Endothelial cell of hepatic sinusoid (primary cell): ENCODE data around the gene SHH.

Experiments used
- in situ Hi-C: cut with HindIII; loops from 2 replicates; pipeline ENCODE4 v1.10.0; 2017; ENCODE audit warnings: low sequenced_read_pairs

The SHH gene

DNA sequence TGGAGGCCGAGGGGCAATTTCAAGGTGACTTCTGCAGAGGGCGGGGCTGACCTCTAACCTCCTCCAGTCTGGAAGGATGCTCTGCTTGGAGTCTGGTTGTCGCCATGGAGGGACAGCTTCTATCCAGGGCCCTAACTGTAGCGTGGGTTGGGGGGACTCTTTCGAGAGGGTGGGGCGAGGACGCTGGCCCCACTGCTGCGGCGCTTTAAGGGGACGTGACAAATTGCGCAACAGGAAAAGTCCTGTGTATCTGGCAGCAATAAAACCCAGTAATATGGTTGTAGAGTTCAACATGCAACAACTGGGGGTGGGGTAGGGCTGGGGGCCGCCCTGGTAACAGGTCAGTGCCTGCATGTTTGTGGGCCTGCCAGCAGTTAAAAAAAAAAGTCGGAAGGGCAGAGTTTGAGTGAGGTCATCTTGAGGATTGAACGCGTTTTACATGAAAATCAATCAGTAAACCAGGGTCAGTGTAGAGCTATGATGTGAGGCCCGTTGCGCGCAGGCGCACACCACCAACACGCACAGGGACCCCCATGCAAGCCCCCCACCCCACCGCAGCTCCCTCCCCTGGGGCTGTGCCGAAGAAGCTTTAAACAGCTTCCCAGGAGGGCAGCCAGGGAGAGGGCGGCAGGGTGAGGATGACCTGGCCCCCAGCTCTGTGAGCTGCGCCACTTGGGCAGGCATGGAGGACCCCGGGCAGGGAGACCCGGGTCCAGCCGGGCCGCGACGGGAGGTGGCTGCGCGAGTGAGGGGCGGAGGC is 4.3 kb downstream of the SHH start:
- in situ Hi-C loops, result no loop called here

DNA sequence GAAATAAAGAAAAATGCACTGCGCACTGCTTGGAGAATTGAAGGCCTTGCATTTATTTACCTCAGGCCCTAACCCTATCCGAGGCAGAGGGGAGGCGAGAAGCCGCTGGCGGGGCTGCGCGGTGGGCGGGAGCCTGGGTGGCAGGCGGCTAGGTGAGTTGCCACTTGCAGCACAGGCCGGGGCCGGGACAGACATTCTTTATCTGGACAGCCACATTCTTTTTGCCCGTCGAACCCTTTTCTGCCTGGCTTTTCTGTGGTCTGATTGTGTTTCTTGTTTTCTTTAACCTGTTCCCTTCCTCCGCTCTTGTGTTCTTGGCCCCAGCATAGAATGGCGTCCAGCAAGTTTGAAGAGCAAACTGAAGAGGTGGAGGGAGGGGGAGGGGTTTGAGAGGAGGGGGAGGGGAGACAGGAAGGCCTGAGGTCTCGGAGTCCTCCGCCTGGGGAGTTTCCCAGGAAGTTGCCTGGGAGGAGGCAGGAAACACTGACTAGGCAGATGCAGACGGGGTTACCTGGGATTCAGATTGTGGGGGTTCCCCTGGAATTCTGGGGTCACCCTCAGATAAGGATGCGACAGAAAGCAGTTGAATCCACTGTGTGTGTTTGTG is 5.1 kb downstream of the SHH start:
- in situ Hi-C loops, result no loop called here

DNA sequence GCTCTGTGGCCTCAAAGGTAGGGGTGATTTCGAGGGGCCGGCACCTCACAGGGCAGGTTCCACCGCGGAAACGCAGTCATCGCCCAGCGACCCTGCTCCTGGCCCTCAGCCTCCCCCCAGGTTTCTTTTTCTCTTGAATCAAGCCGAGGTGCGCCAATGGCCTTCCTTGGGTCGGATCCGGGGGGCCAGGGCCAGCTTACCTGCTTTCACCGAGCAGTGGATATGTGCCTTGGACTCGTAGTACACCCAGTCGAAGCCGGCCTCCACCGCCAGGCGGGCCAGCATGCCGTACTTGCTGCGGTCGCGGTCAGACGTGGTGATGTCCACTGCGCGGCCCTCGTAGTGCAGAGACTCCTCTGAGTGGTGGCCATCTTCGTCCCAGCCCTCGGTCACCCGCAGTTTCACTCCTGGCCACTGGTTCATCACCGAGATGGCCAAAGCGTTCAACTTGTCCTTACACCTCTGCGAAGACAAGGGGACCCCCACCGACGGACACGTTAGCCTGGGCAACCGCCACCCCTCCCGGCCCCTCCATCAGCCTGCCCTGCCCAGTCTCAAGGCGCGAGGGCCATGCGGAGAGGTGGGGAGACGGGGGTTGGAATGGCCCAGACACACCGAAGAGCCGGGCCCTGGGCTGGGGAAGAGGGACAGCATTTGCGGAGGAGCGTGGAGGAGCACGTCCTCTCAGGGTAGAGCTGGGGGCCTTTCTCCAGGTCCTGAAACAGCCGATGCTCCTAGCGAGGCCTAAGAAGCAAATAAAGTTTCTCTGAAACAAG is 6.0 kb downstream of the SHH start:
- in situ Hi-C loops, result no loop called here

DNA sequence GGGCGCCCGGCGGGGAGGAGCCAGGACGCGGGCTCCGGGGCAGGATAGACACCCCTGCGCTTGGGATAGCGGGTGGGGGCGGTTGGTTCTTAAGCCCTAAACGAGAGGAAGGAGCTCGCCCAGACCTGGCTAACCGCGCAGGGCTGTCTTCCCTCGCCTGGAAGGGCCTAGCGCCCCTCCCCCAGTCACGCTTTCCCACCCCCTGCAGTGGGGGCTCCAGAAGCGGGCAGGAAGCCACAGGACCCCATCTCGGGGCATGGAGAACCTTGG is 6.5 kb downstream of the SHH start:
- in situ Hi-C loops, result no loop called here

DNA sequence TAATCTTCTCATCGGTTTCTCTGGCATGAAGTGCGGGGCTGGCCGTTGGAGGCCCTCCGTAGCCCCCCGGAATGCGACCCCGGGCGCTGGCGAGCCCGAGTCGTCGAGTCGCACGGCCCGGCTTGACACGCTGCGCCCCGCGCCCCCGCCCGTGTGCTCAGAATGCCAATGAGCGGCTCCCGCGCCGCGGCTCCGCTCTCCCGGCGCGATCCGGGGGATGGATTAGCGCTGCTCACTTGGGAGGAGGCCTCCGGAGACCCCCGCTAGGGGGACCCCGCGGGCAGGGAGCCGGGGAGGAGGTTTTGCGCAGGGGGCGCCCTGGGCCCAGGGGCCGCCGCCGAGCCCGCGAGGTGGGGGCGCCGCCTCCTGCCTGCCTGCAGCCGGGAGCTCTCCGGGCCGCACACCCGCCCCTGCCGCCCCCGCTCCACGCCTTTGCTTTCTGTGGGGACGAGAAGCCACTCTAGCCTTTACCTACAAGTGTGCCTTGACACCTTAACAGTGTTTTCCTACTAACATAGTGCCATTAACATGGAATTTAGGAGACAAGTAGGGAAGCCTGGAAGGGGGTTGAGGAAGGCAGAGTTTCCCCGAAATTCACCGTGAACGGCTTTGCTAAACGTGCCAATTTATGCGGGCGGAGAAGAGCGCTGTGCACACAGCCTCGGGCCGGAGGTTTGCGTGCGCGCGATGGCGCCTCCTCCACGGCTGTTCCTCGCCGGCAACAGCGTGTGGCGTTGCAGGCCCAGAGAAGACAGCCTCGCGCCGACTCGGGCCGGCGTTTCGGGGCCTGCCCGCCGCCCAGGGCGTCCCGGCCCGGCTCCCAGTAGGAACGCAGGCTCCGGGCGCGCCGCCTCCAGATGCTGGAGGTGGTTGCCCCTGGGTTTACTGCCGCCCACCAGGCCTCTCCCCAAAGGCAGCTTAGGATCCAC is 7.1 kb downstream of the SHH start:
- in situ Hi-C loops, result no loop called here

DNA sequence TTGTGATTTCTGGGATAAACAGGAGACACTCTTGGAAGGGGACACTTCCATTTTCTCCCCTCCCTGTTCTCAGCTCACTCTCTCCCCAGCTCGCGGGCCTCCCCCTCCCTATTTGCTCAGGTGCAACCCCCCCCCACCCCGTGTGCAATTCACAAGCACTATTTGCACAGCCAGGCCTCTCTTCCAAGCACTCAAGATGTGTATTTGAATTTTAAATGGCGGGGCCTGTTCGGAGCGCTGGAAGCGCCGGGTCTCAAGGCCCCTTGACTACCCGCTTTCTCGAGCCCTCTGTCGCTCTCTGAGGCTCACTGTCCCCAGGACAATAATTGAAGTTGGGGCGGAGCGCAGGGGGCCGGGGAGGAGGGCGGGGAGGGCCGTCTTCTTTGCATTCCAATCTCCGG is 7.8 kb downstream of the SHH start:
- in situ Hi-C loops, result no loop called here

DNA sequence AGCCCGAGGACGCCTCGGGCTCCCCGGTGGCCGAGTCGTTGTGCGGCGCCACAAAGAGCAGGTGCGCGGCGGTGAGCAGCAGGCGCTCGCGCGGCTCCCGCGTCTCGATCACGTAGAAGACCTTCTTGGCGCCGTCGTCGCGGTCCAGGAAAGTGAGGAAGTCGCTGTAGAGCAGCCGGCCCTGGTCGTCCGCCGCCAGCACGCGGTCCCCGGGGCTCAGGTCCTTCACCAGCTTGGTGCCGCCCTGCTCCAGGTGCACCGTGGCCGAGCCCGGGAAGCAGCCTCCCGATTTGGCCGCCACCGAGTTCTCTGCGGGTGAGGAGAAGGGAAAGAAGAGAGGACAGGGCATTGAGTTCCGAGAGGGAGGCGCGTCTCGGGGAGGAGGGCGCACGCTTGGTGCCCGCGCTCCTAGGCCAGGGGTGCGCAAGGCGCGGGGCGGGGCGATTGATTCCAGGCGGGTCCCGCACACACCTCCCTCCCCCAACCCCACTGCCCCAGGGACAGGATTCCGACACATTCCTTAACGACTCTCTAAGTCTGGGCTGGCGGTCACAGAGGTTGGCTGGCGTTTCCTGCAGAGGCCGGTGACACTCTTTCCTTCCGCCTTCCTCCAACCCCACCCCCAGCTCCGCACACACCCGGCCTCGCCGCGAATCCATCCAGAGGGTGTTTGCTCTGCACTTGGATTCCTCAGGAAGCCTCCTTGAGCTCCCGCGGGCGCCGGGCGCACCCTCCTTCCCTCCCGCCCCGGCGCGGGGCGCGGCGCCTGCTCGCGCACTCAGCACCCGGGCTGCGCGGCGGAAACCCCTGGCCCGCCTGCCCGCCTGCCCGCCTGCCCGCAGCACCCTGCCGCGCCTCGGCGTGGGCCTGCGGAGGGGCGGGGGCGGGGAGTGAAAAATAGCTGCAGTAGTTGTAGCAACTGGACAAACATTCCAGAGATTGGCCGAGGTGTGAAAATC is 8.6 kb downstream of the SHH start:
- in situ Hi-C loops, result no loop called here

DNA sequence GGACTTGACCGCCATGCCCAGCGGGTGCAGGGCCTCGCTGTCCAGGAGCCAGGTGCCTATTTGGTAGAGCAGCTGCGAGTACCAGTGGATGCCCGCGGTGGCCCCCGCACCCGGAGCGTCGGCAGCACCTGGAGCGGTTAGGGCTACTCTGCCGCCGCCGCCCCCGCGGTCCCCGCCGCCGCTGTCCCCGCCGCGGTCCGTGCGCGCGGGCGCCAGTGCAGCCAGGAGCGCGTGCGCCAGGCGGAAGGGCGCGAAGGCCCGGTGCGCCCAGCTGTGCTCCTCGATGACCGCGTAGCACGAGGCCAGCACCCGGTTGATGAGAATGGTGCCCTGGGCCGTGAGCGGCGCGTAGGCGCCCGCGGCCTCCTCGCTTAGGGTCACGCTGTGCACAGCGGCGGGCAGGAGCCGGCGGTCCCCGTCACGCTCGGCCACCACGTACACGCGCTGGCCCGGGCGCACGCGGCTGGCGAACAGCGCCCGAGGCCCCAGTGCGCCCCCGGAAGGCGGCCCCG is 9.3 kb downstream of the SHH start:
- in situ Hi-C loops, result no loop called here

DNA sequence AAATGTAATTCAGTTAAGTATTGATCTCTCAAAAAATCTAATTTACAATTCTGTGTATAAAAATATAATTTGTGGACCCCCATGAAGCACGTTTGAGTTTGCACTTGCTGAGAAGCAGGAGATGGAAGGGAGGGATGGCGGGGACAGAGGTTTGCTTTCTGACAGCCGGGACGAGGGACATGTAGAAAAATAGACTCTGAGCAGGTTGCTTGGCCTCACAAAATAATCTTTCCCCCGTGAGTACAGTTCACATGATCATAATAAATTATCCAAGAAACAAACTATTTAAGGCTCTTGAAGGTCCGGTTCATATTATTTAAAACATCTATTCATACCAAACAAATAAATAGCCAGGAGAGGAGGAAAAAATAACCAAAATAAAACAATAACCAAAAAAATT is 10.0 kb downstream of the SHH start:
- in situ Hi-C loops, result no loop called here

DNA sequence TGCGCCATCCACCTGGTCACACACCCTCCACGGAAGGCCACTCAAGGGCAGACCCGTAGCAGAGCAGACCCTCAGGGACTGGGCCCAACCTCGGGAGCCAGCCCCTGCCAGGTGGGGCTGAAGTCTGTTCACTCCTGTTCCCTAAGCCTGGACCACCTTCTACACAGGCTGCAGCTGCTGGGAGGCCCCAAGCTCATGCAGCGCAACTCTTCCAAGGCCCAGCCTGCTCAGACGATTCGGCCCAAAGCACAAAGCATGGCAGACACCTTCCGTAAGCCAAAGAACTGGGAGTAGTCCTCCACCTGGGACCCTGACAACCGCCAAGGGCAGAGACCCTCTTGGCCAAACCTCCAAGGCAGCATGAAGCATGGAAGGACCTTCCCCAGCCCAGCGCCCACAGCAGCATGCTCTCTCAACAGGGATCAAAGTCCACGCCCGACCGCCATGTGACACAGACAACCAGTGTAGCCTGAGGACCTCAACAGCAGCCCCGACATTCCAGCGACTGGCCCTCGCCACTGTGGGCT is 11.5 kb downstream of the SHH start:
- in situ Hi-C loops, result no loop called here

DNA sequence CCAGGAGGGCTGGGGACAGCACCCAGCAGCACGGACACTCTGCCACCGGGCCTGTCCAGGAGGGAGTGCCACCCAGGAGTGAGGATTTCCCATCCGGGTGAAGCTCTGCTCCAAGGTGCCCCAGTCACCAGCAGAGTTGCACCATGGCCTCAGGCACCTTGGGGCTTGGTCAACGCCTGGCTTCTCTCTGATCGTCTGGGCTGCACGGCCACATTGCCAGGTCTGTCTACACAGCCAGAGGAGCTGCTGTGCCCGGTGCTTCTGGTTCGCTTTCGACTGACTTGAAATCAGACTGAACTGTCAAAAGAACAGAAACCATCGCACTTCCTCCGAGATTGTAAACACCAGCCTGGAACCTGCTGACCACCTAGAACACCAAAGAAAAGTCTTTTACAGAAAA is 12.0 kb downstream of the SHH start:
- in situ Hi-C loops, result no loop called here

DNA sequence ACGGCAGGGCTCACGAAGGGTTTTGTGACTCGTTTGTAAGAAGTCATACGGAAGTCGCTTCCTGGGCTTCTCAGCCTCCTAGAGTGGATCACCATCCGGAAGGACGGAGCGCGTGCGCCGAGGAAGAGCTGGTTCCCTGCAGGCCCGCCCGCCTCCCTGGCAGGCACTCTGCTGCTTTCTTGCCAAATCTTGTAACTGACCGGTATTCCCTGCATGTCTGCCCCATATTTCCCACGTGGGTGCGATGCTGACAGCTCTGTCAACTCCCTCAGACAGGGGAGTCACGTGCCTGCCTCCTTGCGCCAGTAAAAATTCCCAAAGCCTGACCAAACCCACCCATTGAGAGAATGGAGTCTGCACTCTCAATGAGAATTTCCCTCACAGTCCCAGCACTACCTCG is 12.7 kb downstream of the SHH start:
- in situ Hi-C loops, result no loop called here

DNA sequence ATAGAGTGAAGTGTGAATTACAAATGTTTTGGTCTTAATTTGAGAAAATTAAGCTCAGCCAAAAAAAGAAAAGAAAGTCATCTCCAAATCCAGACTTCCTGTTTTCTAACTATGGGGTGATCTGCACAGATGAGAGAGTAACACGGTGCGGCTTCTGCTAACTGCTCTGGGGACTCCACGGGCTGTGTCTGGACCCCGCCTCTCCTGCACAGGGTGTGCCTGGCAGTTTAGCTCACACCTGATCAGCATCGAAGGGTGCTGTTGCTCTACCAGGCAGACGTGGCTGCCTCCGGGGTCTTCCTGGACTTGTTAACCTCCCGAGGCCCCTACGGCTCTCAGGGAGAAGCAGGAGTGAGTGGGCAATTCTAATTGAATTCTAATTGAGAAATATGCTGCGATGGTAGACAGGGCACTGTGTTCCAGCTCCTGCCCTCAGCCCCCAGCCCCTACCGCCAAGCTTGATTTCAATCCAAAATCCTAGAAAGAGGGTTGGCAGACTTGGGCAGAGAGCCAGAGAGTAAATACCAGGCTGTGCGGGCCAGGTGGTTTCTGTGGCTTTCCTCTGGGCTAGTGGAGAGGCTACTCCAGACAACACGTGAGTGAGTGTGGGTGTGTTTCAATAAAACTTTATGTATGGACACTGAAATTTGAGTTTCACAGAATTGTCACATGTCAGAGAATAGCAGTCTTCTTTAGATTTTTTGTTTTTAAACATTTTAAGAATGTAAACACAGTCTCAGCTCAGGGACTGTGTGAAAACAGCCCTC is 13.4 kb downstream of the SHH start:
- in situ Hi-C loops, result no loop called here

DNA sequence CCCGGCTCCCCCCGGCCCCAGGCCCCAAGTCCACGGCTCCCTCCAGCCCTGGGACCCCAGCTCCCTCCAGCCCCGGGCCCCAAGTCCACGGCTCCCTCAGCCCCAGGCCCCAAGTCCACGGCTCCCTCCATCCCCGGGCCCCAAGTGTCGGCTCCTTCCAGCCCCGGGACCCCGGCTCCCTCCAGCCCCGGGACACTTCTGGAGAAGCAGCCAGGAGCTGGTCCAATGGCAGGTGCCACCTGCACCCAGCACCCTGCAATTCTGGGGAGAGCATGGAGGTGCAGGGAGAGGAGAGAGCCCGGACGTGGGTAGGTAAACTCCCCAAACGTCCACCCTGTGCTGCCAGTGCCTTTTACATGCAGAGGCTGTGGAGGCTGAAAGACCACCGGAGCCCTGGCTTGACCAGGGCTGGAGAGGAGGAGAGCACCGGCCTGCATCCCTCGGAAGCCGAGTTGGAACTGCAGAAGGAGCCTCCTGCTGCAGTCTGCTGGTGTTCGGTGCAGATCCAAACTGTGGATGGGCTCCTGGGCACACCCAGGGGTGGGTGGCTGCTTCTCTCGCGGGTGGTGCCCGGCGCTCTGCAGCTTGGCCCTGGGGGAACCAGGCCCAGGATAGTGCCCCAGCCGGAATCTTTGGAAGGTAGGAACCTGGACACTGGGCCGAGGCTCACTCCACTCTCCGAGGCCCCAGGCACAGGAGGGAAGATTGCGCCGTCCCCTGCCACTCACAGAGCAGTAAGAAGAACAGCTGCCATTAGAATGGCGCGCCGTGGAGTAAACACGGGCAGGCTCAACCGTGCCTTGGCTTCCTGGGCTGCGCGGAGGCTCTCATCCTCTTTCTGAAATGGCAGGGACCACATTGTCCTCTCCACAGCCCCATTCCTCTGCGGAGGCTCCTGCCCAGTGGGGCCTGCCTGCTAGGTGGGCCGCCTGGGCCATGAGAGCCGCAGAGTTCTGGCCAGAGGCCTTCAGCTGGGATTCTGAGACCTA is 14.7 kb downstream of the SHH start:
- in situ Hi-C loops, result no loop called here

DNA sequence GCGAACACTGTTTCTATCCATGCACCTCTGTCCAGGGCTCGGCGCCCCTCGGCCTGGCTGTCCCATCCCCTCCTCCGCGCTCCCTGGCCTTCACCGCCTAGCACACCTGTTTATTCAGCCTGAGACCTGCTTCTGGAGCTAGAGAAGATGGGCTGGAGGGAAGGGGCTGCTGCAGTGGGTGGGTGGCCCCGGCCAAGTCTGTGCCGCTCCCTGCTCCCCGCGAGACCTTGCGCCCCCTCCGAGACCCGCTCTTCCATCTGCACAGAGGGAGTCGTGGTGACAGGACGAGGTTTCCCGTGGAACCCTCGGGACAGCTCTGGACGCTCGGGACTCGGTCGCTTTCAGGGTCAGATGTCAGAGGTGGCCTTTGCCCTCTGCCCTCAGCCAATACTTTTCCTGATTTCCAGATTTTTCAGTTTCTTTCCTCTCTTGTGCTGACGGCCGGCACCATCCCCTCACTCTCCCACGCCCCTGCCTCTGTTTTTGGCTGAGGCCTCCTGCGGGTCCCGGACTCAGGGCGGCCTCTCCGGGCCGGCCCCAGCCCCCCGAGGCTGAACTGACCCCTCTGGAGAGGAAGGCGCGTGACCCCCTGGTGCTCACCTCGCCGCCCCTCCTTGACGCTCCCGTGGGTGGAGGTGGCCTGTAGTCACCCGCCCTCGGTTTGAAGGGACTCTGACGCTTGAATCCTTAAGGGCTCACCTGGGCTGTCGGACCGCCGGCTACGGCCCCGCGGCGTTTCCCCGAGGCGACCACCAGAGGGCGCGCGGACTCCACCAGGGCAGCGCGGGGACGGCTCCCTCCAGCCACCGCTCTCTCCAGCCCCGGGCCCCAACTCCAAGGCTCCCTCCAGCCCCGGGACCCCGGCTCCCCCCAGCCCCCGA is 15.6 kb downstream of the SHH start:
- in situ Hi-C loops, result no loop called here

DNA sequence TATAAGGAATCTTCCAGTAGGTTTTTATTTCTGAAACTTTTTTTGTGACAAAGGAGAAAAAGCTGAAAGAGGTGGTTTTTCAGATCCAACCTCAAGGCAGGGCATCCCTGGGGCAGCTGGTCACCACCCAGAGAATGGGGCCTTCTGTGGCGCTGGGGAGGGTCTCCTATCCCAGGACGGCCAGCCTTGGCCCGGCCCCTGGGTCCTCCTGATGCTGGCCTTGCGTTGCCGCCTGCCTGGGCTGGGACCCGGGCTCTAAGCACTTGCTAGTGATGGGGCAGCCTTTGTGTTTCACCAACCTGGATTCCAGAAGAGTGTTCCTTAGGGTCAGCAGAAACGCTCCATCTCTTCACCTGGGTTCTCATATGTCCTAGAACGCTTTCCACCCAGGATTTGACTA is 16.3 kb downstream of the SHH start:
- in situ Hi-C loops, result no loop called here

DNA sequence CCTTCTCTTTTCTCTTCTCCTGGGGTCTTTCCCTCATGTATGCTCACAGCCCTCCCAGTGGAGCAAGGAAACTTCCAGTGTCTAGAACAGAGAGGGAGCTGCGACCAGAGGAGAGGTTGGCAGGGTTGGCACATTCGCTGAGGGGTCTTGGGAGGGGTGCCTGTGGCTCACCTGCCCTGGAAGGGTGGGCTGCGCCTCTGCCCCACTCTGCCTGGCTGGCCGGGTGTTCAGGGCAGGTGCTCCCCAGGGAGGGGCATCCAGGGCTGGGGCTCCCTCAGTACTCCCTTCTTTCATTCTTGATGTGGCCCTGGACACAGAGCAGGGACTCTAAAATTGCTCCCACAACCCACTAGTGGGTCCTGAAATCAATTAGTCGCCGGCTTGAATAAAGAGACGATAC is 16.9 kb downstream of the SHH start:
- in situ Hi-C loops, result no loop called here
